Coronary artery (tissue), 2 donors: Measurements from ENCODE around the gene RGS3.

Experiments used
- DNase-seq: peaks from one replicate; pipeline ENCODE4 v3.0.0-alpha.2; 2017; ENCODE audit warnings: low spot score
- H3K27ac ChIP-seq, 2 donors: fragments of 200-600 bp; sonication (generic); one replicate each; pipeline ENCODE4 v1.5.1; 2016 to 2019
- H3K4me3 ChIP-seq: fragments of 200-600 bp; sonication (generic); 2 replicates; pipeline ENCODE4 v1.5.1; 2016; ENCODE audit warnings: mild to moderate bottlenecking, moderate library complexity
- CTCF ChIP-seq: fragments of 200-600 bp; sonication (generic); IDR thresholded peaks from one replicate; pipeline ENCODE4 v1.5.1; 2019; ENCODE audit warnings: antibody characterized with exemption

RGS3 gene

GRCh38 chr9:113600871-113601614 lies 137.5 kb downstream of the RGS3 start:
- DNase-seq, result no peak
- TF ChIP-seq CTCF, result no peak
- H3K4me3 ChIP-seq, result no peak overlapping the region
- peak overlapping the region; percentile 70 to 76 for H3K27ac ChIP-seq

GRCh38 chr9:113601656-113602055 lies 138.1 kb downstream of the RGS3 start:
- Histone ChIP-seq H3K4me3 (no peak overlapping the region), H3K27ac (peak overlapping the region; percentile 70 to 76)
- TF ChIP-seq CTCF, result no peak
- no peak for DNase-seq

- no peak overlapping the region for H3K4me3 ChIP-seq
- TF ChIP-seq CTCF, result no peak
Observed at GRCh38 chr9:113602126-113603047, 138.9 kb downstream of the RGS3 start.

GRCh38 chr9:113603048-113603375 lies 139.5 kb downstream of the RGS3 start:
- Histone ChIP-seq H3K4me3 (no peak overlapping the region), H3K27ac (peak overlapping the region; percentile 70 to 76)
- DNase-seq, result no peak
- no peak for TF ChIP-seq CTCF

More at GRCh38 chr9:113602126-113603047, 138.9 kb downstream of the RGS3 start:
- peak; percentile 91 for DNase-seq
- peak overlapping the region; percentile 70 to 76 for H3K27ac ChIP-seq

GRCh38 chr9:113603773-113604172 lies 140.2 kb downstream of the RGS3 start:
- Histone ChIP-seq H3K27ac (no peak overlapping the region), H3K4me3 (no peak overlapping the region)
- no peak for TF ChIP-seq CTCF
- DNase-seq, result no peak

- no peak overlapping the region for H3K27ac ChIP-seq
- DNase-seq, result no peak
- TF ChIP-seq CTCF, result no peak
- no peak overlapping the region for H3K4me3 ChIP-seq
Observed at GRCh38 chr9:113604393-113604792, 140.9 kb downstream of the RGS3 start.
